Fibroblast of peridontal ligament (primary cell): ENCODE results near the gene BACH1.
"Not testable (repeated sequence)": the region's sequence is repeated elsewhere in the genome, so short reads cannot be mapped to it uniquely, and the experiment has no call there.

Experiments
- DNase-seq: peaks from one replicate; pipeline ENCODE4 v3.0.0-alpha.2; 2010; ENCODE audit errors: extremely low read depth

BACH1 gene

GRCh38 chr21:29298348-29299045 is at the start of gene BACH1:
Gene BACH1 (plus strand): TSS chr21:29298922. CDS start chr21:29321281, 22,359 bp downstream.
- peak; percentile 82 for DNase-seq

- DNase-seq, result not testable (repeated sequence)
These were observed 49.4 kb upstream of the BACH1 start for GRCh38 chr21:29249289-29249688.

- DNase-seq, result no peak
These were observed 48.1 kb upstream of the BACH1 start for GRCh38 chr21:29250636-29251035.

GRCh38 chr21:29253861-29254260 is 44.9 kb upstream of the BACH1 start:
- DNase-seq, result not testable (repeated sequence)

- DNase-seq, result no peak
These were observed 44.2 kb upstream of the BACH1 start for GRCh38 chr21:29254550-29254949.

- no peak for DNase-seq
These were observed 42.4 kb upstream of the BACH1 start for GRCh38 chr21:29256126-29256910.

GRCh38 chr21:29257701-29258100 is 41.0 kb upstream of the BACH1 start:
- DNase-seq, result no peak

DNA sequence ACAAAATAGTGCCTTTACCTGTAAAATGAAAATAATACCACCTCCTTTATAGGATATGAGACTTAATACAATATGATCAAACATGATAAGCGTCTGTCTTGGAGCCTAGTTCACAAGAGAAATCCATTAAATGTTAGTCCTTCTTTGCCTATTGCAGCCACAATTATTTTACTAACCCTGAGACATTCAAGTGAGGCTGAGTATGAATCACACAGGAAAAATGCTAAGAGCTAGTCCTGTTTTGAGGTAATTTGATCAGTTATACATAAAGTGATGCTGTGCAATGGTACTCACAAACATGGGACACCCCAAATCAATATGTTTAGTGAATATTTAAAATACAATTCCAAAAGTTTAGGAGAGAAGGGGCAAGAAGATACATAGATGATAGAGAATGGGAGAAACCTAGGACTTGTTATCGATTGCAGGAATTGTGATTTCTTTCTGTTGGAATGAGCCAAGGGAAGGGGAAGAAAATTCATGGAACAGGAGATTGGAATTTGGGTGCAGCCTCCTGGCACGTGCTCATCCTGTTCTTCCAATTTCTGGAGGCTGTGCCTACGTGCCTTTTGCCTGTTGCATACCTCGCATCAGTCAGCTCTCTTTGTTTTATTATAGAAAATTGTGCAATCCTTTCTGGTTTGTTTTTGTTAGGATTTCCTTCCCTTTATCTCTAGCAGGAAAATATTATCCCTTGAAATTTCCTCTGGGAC is 39.9 kb upstream of the BACH1 start:
- peak; percentile 81 for DNase-seq

- DNase-seq, result no peak
These were observed 38.3 kb upstream of the BACH1 start for GRCh38 chr21:29260461-29260860.

- DNase-seq, result no peak
These were observed 36.9 kb upstream of the BACH1 start for GRCh38 chr21:29261555-29262540.

DNA sequence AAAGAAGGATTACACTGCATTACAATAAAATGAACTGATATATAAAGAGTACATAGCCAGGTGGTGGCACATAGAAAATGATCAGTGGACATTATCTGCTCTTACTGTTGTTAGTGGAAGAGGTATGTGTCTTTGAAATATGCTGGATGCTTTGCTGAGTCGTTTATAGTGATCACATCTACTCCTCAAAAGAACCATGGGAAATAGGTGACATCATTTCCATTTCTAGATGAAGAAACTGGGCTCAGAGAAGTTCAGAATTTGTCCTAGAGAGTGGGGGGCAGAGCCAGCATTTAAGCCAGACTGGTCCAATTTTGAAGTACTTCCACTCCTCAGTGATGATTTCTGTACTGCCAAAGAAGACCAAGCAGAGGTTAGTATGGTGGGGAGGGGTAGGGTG is 34.0 kb upstream of the BACH1 start:
- DNase-seq, result peak; percentile 16

- DNase-seq, result no peak
These were observed 32.8 kb upstream of the BACH1 start for GRCh38 chr21:29265690-29266479.

DNA sequence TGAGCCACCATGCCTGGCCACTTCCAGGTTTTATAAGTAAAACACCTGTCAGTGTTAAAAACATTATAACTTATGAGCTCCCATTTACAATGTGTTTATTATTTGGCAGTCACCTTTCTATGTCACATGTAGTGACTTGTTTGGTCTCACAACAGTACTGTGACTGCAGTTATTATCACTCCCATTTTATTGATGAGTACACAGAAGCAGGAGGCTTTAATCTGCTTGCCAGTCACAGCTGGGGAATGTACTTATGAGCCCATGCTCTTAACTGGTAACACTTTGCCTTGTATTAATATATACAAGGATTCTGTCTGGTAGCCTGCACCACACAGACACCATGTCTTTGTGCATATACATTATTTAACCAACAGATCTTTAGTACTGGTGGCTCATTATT is 31.1 kb upstream of the BACH1 start:
- DNase-seq, result no peak

DNA sequence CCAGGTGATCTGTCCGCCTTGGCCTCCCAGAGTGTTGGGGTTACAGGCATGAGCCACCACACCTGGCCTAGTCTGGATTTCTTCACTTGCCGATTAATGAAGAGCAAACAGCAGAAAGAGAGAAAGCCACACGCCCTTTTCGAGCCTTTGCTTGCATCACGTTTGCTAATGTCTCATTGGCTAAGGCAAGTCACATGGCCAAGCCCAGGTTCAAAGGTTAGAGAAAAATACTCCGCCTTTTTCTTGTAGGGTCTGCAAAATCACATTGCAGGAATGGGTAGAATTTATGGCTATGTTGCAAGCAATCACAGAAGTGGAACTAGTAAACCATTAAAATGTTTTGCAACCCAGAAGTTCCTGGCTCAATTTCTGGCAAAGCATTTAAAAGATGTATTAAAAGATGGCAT is 26.8 kb upstream of the BACH1 start:
- peak; percentile 65 for DNase-seq

- DNase-seq, result no peak
These were observed 21.3 kb upstream of the BACH1 start for GRCh38 chr21:29277442-29277841.

- peak; percentile 11 for DNase-seq
These were observed 19.2 kb upstream of the BACH1 start for GRCh38 chr21:29279558-29279957.

DNA sequence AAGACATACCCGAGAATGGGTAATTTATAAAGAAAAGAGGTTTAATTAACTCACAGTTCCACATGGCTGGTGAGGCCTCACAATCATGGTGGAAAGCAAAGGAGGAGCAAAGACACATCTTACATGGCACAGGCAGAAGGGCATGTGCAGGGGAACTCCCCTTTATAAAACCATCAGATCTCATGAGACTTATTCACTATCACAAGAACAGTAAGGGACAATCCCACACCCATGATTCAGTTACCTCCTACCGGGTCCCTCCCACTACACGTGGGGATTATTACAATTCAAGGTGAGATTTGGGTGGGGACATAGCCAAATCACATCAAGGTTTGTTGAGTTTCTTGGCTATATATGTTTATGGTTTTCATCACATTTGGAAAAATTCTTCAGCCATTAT is 16.9 kb upstream of the BACH1 start:
- DNase-seq, result not testable (repeated sequence)

- DNase-seq, result peak; percentile 21
These were observed 11.3 kb upstream of the BACH1 start for GRCh38 chr21:29287383-29287782.

- DNase-seq, result no peak
These were observed 10.5 kb upstream of the BACH1 start for GRCh38 chr21:29288239-29288638.

DNA sequence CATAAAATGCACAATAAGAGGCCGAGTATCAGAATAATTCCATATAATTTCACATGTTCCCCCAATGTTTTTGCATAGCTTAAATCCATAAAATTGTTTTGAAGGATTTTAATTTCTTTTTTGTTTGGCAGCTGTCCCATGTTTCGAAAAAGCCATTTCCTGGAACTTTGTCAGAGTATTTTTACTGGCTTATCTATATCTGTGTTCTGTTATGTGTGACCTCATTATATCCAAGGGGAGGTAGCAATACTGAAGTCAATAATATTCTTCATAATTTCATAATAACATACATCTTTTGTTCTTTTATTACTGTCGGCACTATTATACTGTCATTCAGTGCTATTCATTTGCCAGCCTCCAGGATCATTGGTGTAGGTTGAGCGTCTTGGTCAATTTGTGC is 9.4 kb upstream of the BACH1 start:
- no peak for DNase-seq

GRCh38 chr21:29290240-29290639 is 8.5 kb upstream of the BACH1 start:
- DNase-seq, result no peak
